Neural progenitor cell (in vitro differentiated cells): ENCODE measurements around the gene LRP1-AS. TPM values are rescaled to one million over a fixed set of nuclear protein-coding genes. Genes with fewer than 3 reads are reported as not detected.

Experiments used
- DNase-seq: peaks from one replicate; pipeline ENCODE4 v3.0.0-alpha.2; 2016; ENCODE audit warnings: low spot score
- H2AFZ ChIP-seq: fragments of 200-600 bp; sonication (generic); replicated peaks from 2 replicates; pipeline ENCODE4 v1.6.1; 2016; ENCODE audit warnings: antibody characterized with exemption
- H3F3A ChIP-seq: fragments of 200-600 bp; sonication (generic); 2 replicates; pipeline ENCODE4 v1.6.1; 2016; ENCODE audit warnings: antibody characterized with exemption, low read depth
- H3K27ac ChIP-seq: fragments of 200-600 bp; sonication (generic); 2 replicates; pipeline ENCODE4 v1.5.1; 2016; ENCODE audit warnings: mild to moderate bottlenecking
- H3K27me3 ChIP-seq: fragments of 200-600 bp; sonication (generic); 2 replicates; pipeline ENCODE4 v1.6.1; 2016; ENCODE audit warnings: mild to moderate bottlenecking, moderate library complexity
- H3K36me3 ChIP-seq: fragments of 200-600 bp; sonication (generic); 2 replicates; pipeline ENCODE4 v1.5.1; 2016
- H3K4me1 ChIP-seq: fragments of 200-600 bp; sonication (generic); 2 replicates; pipeline ENCODE4 v1.6.1; 2016; ENCODE audit warnings: mixed run types
- H3K4me2 ChIP-seq: fragments of 200-600 bp; sonication (generic); 2 replicates; pipeline ENCODE4 v1.6.1; 2016
- H3K4me3 ChIP-seq: fragments of 200-600 bp; sonication (generic); 2 replicates; pipeline ENCODE4 v1.5.1; 2016
- H3K79me2 ChIP-seq: fragments of 200-600 bp; sonication (generic); 2 replicates; pipeline ENCODE4 v1.6.1; 2016; ENCODE audit warnings: low read depth
- H3K9ac ChIP-seq: fragments of 200-600 bp; sonication (generic); 2 replicates; pipeline ENCODE4 v1.6.1; 2016
- H3K9me3 ChIP-seq: fragments of 200-600 bp; sonication (generic); 2 replicates; pipeline ENCODE4 v1.5.1; 2016; ENCODE audit warnings: low read depth
- H4K20me1 ChIP-seq: fragments of 200-600 bp; sonication (generic); 2 replicates; pipeline ENCODE4 v1.6.1; 2016; ENCODE audit warnings: low read depth
- H3K27ac Mint-ChIP-seq: 3 replicates; pipeline ENCODE4 v1.8.0; 2021; ENCODE audit warnings: mixed read lengths
- H3K27me3 Mint-ChIP-seq: 2 replicates; pipeline ENCODE4 v1.8.0; 2022; ENCODE audit warnings: low read depth, mild to moderate bottlenecking, inconsistent platforms, moderate library complexity, mixed read lengths; ENCODE audit not compliant: insufficient read depth
- H3K36me3 Mint-ChIP-seq: 3 replicates; pipeline ENCODE4 v1.8.0; 2021; ENCODE audit warnings: mixed read lengths
- H3K4me1 Mint-ChIP-seq: 3 replicates; pipeline ENCODE4 v1.8.0; 2021; ENCODE audit warnings: mixed read lengths
- H3K4me3 Mint-ChIP-seq: 3 replicates; pipeline ENCODE4 v1.8.0; 2021; ENCODE audit warnings: mild to moderate bottlenecking, moderate library complexity, mixed read lengths
- H3K9me3 Mint-ChIP-seq: 3 replicates; pipeline ENCODE4 v1.8.0; 2020; ENCODE audit warnings: mixed read lengths
- EZH2 ChIP-seq: fragments of 200-600 bp; sonication (generic); IDR thresholded peaks from 2 replicates; pipeline ENCODE4 v1.6.1; 2017; ENCODE audit warnings: antibody characterized with exemption, mild to moderate bottlenecking, moderate library complexity
- EZH2phosphoT487 ChIP-seq: fragments of 200-600 bp; sonication (generic); IDR thresholded peaks from 2 replicates; pipeline ENCODE4 v1.6.1; 2017; ENCODE audit warnings: antibody characterized with exemption
- total RNA-seq: library from RNA; depleted of rRNA; stranded (reverse); fragments of >200 nt; gene quantifications from 2 replicates; pipeline ENCODE4 v1.2.3, GENCODE V29; 2015; ENCODE audit warnings: low replicate concordance
- TF ChIP-seq, protein P1 (sequence below): fragments of 200-600 bp; sonication (generic); IDR thresholded peaks from 2 replicates; pipeline ENCODE4 v1.5.1; 2017; ENCODE audit warnings: antibody characterized with exemption, mild to moderate bottlenecking

The LRP1-AS gene
- total RNA-seq, 1 donor from 2014 or later = not detected

DNA sequence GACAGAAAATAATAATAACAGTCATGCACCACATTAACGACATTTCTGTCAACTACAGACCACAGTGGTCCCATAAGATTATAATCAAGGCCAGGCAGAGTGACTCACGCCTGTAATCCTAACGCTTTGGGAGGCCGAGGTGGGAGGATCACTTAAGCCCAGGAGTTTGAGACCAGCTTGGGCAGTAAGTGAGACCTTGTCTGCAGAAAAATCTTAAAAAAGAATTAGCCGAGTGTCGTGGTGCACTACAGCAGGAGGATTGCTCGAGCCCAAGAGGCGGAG, 49.9 kb downstream of the LRP1-AS start:
- Mint-ChIP-seq H3K27me3 (peaks cover 7% of the 10 kb centered on the region), H3K4me3 (no peak overlapping the region), H3K27ac (no peak overlapping the region), H3K9me3 (no peaks in the 10 kb centered on the region), H3K36me3 (peaks cover 22% of the 10 kb centered on the region), H3K4me1 (peaks cover 42% of the 10 kb centered on the region)
- Histone ChIP-seq H3F3A (peaks cover 11% of the 10 kb centered on the region), H3K4me1 (peaks cover 10% of the 10 kb centered on the region), H3K9me3 (no peaks in the 10 kb centered on the region), H3K27ac (no peak overlapping the region), H3K4me2 (no peak overlapping the region), H3K79me2 (no peaks in the 10 kb centered on the region), H3K9ac (no peak overlapping the region), H3K4me3 (no peak overlapping the region), H2AFZ (no peak overlapping the region), H3K36me3 (no peaks in the 10 kb centered on the region), H4K20me1 (peaks cover 9% of the 10 kb centered on the region), H3K27me3 (no peaks in the 10 kb centered on the region)
- no peak for TF ChIP-seq EZH2phosphoT487
- no peak for TF ChIP-seq EZH2
- TF ChIP-seq, protein P1, sequence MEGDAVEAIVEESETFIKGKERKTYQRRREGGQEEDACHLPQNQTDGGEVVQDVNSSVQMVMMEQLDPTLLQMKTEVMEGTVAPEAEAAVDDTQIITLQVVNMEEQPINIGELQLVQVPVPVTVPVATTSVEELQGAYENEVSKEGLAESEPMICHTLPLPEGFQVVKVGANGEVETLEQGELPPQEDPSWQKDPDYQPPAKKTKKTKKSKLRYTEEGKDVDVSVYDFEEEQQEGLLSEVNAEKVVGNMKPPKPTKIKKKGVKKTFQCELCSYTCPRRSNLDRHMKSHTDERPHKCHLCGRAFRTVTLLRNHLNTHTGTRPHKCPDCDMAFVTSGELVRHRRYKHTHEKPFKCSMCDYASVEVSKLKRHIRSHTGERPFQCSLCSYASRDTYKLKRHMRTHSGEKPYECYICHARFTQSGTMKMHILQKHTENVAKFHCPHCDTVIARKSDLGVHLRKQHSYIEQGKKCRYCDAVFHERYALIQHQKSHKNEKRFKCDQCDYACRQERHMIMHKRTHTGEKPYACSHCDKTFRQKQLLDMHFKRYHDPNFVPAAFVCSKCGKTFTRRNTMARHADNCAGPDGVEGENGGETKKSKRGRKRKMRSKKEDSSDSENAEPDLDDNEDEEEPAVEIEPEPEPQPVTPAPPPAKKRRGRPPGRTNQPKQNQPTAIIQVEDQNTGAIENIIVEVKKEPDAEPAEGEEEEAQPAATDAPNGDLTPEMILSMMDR = no peak
- no peak for DNase-seq

DNA sequence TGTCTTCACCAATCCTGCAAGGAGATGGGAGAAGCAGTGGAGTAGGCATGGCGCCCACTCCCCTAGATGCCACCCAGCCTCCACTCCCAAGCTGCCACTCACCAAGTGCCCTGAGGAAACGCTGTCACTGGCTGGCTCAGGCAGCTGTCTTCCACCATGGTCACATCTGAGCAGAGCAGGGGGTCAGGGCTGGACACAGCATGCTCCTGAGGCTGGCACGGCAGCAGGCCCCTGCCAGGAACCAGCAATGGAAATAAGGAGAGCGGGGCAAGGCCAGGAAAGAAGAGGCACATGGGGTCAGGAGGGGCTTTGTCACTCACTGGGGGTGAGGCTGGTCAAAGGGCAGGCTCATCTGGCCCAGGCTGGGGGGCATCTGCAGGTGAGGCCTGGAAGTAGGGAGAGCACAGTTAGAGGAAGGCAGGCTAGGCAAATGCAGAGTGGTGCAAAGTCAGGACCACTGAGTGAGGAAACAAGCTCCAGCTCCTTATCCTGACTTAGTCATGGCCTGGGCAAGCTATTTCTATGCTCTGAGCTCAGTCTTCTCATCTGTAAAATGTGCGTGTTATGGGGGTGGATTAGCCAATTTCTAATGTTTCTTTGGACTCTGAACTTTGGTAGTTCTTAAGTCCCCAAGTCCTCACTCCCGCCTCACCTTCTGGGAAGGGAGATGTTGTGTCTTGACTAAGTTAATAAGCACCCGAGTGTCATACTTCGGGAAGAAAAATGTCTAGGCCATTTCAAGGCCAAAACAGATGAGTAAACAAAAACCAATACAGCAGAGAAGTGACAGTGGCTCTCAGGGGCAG, 50.5 kb downstream of the LRP1-AS start:
- peaks cover 14% of the 10 kb centered on the region for H4K20me1 ChIP-seq
- Mint-ChIP-seq H3K4me1 (peaks cover 42% of the 10 kb centered on the region), H3K4me3 (no peak overlapping the region), H3K36me3 (peaks cover 23% of the 10 kb centered on the region), H3K27me3 (peaks cover 7% of the 10 kb centered on the region), H3K9me3 (no peaks in the 10 kb centered on the region), H3K27ac (peak overlapping the region; percentile 84)
- TF ChIP-seq EZH2phosphoT487 = no peak
- TF ChIP-seq, protein P1 = no peak
- TF ChIP-seq EZH2 = no peak
- DNase-seq = no peak
- no peak overlapping the region for H3K4me2 ChIP-seq
- H3K27ac ChIP-seq = no peak overlapping the region
- H3K9me3 ChIP-seq = no peaks in the 10 kb centered on the region
- H3K9ac ChIP-seq = no peak overlapping the region
- no peaks in the 10 kb centered on the region for H3K27me3 ChIP-seq
- no peak overlapping the region for H3K4me3 ChIP-seq
- peaks cover 10% of the 10 kb centered on the region for H3K4me1 ChIP-seq
- H3K79me2 ChIP-seq = no peaks in the 10 kb centered on the region
- no peaks in the 10 kb centered on the region for H3K36me3 ChIP-seq
- no peak overlapping the region for H2AFZ ChIP-seq
- H3F3A ChIP-seq = peaks cover 11% of the 10 kb centered on the region

DNA sequence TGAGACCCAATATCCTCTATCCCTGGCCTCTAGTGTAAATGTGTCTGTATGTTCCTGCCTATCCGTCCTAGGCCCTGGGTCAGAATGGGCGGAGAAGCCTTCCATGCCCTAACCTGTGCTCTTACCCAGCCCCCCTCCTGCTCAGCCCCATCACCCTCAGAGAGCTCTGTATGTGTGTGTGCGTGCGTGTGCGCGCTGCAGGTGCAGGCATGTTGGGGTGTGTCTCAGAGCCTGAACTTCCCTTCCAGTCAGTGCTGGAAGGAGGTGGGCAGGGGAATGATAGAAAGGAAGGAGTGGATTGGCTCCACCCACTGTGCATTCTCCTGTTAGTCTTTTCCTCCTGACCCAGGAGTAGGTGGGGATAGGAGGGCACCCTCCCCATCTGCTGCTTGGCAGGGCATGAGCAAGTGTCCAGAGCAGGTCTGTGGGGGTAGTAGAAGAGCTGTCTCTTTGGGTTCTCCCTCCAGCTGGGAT, 51.3 kb downstream of the LRP1-AS start:
- Histone ChIP-seq H3K9me3 (no peaks in the 10 kb centered on the region), H3K27ac (no peak overlapping the region), H3K4me1 (peaks cover 10% of the 10 kb centered on the region), H3K4me3 (no peak overlapping the region), H3K27me3 (no peaks in the 10 kb centered on the region), H3K4me2 (no peak overlapping the region), H4K20me1 (peaks cover 22% of the 10 kb centered on the region), H3K79me2 (peaks cover 7% of the 10 kb centered on the region), H2AFZ (no peak overlapping the region), H3K36me3 (no peaks in the 10 kb centered on the region), H3F3A (peaks cover 11% of the 10 kb centered on the region), H3K9ac (no peak overlapping the region)
- Mint-ChIP-seq H3K4me3 (peak overlapping the region; percentile 20), H3K27me3 (peaks cover 7% of the 10 kb centered on the region), H3K27ac (peak overlapping the region; percentile 87), H3K9me3 (no peaks in the 10 kb centered on the region), H3K4me1 (peaks cover 44% of the 10 kb centered on the region), H3K36me3 (peaks cover 27% of the 10 kb centered on the region)
- no peak for DNase-seq
- TF ChIP-seq EZH2phosphoT487 (no peak), EZH2 (no peak)
- TF ChIP-seq, protein P1 = no peak
